DOHH2 (cell line): ENCODE data around the gene FRZB.

Experiments
- CTCF ChIP-seq: fragments of 200-600 bp; sonication (generic); IDR thresholded peaks from one replicate; pipeline ENCODE4 v1.5.1; 2014; ENCODE audit warnings: antibody characterized with exemption, mild to moderate bottlenecking, low read depth, low read length; ENCODE audit not compliant: poor library complexity, severe bottlenecking
- EZH2phosphoT487 ChIP-seq: fragments of 200-600 bp; sonication (generic); IDR thresholded peaks from 2 replicates; pipeline ENCODE4 v1.6.1; 2017; ENCODE audit warnings: borderline replicate concordance, mild to moderate bottlenecking, antibody characterized with exemption, low read length, moderate library complexity, mixed read lengths

- TF ChIP-seq CTCF (no peak), EZH2phosphoT487 (no peak)
Observed at GRCh38 chr2:182904844-182905243, 38.4 kb upstream of the FRZB start.
